SU-DHL-6 (cell line): Measurements from ENCODE around the gene DYNC1LI1.

Source experiments
- H2AFZ ChIP-seq: fragments of 200-600 bp; sonication (generic); 2 replicates; pipeline ENCODE4 v1.6.1; 2014; ENCODE audit warnings: low read depth, mild to moderate bottlenecking, moderate library complexity, mixed read lengths, antibody characterized with exemption, low read length; ENCODE audit not compliant: severe bottlenecking
- H3F3A ChIP-seq: fragments of 200-600 bp; shearing (Covaris generic); 2 replicates; pipeline ENCODE4 v1.6.0; 2016; ENCODE audit warnings: antibody characterized with exemption, mild to moderate bottlenecking; ENCODE audit not compliant: insufficient read depth
- H3K27ac ChIP-seq: fragments of 200-600 bp; sonication (generic); 2 replicates; pipeline ENCODE4 v1.5.1; 2016; ENCODE audit warnings: low read depth, mild to moderate bottlenecking, low read length, moderate library complexity, mixed read lengths
- H3K27me3 ChIP-seq: fragments of 200-600 bp; sonication (generic), shearing (Covaris generic); 2 replicates; pipeline ENCODE4 v1.6.0; 2014; ENCODE audit warnings: mild to moderate bottlenecking, low read length
- H3K36me3 ChIP-seq: fragments of 200-600 bp; sonication (generic); 2 replicates; pipeline ENCODE4 v1.6.1; 2014; ENCODE audit warnings: mild to moderate bottlenecking, low read length, mixed read lengths
- H3K4me2 ChIP-seq: fragments of 300-600, 200-600 bp; shearing (Covaris generic), sonication (generic); 2 replicates; pipeline ENCODE4 v1.6.0; 2014; ENCODE audit warnings: low read length, low read depth, mild to moderate bottlenecking; ENCODE audit not compliant: poor library complexity, severe bottlenecking
- H3K4me3 ChIP-seq: fragments of 200-600 bp; sonication (generic); 2 replicates; pipeline ENCODE4 v1.5.1; 2014; ENCODE audit warnings: antibody characterized with exemption, low read length, mild to moderate bottlenecking, mixed read lengths; ENCODE audit not compliant: insufficient read depth, poor library complexity, severe bottlenecking
- H3K79me2 ChIP-seq: fragments of 200-600 bp; sonication (generic); 2 replicates; pipeline ENCODE4 v1.6.1; 2014; ENCODE audit warnings: mild to moderate bottlenecking, low read length, moderate library complexity; ENCODE audit not compliant: insufficient read depth
- H3K9ac ChIP-seq: fragments of 200-600 bp; sonication (generic); 2 replicates; pipeline ENCODE4 v1.7.0; 2014; ENCODE audit warnings: mild to moderate bottlenecking, low read length
- H3K9me2 ChIP-seq: fragments of 200-600 bp; sonication (generic); replicated peaks from 2 replicates; pipeline ENCODE4 v1.6.1; 2014; ENCODE audit warnings: low read length; ENCODE audit not compliant: insufficient read depth
- H3K9me3 ChIP-seq: fragments of 200-600 bp; sonication (generic); 2 replicates; pipeline ENCODE4 v1.6.1; 2014; ENCODE audit warnings: low read length, mixed read lengths; ENCODE audit not compliant: insufficient read depth
- H4K20me1 ChIP-seq: fragments of 200-600 bp; sonication (generic); 2 replicates; pipeline ENCODE4 v1.6.1; 2014; ENCODE audit warnings: low read depth, mild to moderate bottlenecking, antibody characterized with exemption, low read length, moderate library complexity, mixed read lengths
- EZH2phosphoT487 ChIP-seq: fragments of 200-600 bp; sonication (generic), shearing (Covaris generic); conservative IDR thresholded peaks from 2 replicates; pipeline ENCODE4 v1.6.1; 2018; ENCODE audit warnings: mild to moderate bottlenecking, antibody characterized with exemption, low read length, moderate library complexity, mixed read lengths
- TF ChIP-seq, protein P1 (sequence below): fragments of 200-600 bp; sonication (generic); IDR thresholded peaks from one replicate; pipeline ENCODE4 v1.5.1; 2017; ENCODE audit warnings: antibody characterized with exemption, mild to moderate bottlenecking, low read length, moderate library complexity; ENCODE audit not compliant: insufficient read depth, poor library complexity, severe bottlenecking

DYNC1LI1 gene

DNA sequence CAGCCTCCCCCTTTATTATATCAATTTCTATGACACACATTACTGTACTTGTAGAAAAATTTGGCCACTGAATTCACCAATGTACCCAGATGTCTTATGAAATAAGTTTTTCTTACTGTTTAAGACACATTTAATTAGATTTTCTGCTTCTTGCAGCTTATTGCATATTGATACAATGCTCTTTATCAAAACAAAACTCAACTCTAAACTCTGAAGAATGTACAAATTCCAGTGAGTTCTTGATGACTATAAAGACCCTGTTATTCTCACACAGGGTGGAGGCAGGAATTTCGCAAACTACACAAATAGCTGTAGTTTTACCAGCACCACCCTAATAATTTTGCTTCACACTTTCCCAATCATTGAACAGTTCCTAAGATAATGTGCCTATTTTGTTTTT lies 90.1 kb downstream of the DYNC1LI1 start:
- no peak for TF ChIP-seq EZH2phosphoT487
- TF ChIP-seq, protein P1, sequence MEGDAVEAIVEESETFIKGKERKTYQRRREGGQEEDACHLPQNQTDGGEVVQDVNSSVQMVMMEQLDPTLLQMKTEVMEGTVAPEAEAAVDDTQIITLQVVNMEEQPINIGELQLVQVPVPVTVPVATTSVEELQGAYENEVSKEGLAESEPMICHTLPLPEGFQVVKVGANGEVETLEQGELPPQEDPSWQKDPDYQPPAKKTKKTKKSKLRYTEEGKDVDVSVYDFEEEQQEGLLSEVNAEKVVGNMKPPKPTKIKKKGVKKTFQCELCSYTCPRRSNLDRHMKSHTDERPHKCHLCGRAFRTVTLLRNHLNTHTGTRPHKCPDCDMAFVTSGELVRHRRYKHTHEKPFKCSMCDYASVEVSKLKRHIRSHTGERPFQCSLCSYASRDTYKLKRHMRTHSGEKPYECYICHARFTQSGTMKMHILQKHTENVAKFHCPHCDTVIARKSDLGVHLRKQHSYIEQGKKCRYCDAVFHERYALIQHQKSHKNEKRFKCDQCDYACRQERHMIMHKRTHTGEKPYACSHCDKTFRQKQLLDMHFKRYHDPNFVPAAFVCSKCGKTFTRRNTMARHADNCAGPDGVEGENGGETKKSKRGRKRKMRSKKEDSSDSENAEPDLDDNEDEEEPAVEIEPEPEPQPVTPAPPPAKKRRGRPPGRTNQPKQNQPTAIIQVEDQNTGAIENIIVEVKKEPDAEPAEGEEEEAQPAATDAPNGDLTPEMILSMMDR, result no peak
- H3K9me2 ChIP-seq, result no peaks in the 10 kb centered on the region
- H3F3A ChIP-seq, result peaks cover 10% of the 10 kb centered on the region; the same call in 1 of the 2 replicates
- H2AFZ ChIP-seq, result no peak overlapping the region
- H3K27me3 ChIP-seq, result no peaks in the 10 kb centered on the region
- no peak overlapping the region for H3K27ac ChIP-seq
- peaks cover 9% of the 10 kb centered on the region; the same call in 1 of the 2 replicates for H3K36me3 ChIP-seq
- no peak overlapping the region for H3K9ac ChIP-seq
- H3K9me3 ChIP-seq, result no peaks in the 10 kb centered on the region
- H3K4me3 ChIP-seq, result no peak overlapping the region
- no peaks in the 10 kb centered on the region for H4K20me1 ChIP-seq
- H3K4me2 ChIP-seq, result no peak overlapping the region
- H3K79me2 ChIP-seq, result no peaks in the 10 kb centered on the region
